ENCODE measurements around the gene JARID2.

The JARID2 gene

DNA sequence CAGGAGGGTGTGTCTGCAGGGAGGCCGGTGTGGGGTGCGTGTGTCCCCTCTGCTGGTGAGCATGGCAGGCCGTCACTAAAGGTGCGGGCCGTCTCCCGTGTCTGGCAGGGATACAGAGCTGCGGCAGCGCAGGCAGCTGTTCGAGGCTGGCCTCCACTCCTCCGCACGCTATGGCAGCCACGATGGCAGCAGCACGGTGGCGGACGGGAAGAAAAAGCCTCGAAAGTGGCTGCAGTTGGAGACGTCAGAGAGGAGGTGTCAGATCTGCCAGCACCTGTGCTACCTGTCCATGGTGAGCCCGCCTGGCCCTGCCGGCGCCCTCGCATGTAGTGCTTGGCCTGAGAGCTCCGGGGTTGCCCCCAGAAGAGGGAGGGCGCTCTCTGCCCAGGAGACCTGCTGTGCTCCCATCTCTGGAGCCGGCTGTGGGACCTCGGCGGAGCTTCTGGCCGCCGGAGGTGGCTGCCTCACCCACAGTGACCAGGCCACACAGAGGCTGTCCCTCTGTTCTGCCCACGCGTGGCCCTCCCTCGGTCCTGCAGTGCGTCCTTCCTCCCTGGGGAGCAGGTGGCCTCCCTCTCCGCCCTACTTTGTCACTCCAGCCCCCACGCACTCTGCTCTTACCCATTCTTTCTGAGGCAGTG is 267.4 kb downstream of the JARID2 start:
- no peak for DNase-seq

GRCh38 chr6:15513801-15514711 is 268.2 kb downstream of the JARID2 start:
- DNase-seq = no peak

- no peak for DNase-seq
These were observed 269.4 kb downstream of the JARID2 start for GRCh38 chr6:15515226-15515625.

DNA sequence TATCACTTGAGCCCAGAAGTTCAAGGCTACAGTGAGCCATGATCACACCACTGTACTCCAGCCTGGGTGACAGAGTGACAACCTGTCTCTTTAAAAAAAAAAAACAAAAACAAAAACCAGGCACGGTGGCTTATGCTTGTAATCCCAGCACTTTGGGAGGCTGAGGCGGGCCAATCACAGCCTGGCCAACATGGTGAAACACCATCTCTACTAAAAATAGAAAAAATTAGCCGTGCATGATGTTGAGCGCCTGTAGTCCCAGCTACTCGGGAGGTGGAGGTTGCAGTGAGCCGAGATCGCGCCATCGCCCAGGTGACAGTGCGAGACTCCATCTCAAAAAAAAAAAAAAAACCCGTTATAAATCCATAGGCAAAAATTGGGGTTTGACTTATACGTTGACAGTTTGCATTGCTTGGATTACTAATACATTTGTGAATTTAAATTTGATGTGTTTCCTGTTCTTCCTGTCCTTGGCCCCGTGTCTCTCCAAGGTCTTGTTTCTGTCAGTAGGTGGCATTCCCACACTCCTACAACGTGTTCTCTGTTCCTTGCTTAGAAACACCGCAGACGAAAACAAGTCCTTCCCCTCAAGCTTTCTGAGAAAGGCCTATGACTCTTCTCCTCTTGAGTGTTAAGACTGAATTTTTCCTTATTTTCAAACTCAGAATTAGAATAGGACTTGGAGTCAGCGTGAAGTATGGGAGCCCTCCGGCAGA is 269.9 kb downstream of the JARID2 start:
- peak in 1 of 2 experiments; percentile 10 for DNase-seq

DNA sequence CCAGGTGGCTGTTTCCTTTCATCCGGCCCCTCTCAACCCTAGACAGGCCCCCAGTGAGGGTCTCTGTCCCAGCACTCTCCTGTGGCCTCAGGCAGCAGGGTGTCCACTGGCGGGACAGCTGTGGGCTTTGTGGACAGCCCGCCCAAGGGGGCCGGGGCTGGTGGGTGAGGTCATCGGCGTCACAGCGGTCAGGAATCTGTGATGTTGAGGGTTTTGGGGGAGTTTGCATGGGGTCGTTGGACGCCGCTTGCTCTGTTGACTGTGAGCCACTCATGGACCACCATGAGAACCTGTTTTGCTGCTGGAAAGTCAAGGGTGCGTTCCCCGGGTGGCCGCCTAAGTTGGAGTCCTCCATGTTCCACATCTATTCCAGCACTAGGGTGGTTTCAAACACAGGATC is 270.5 kb downstream of the JARID2 start:
- no peak for DNase-seq

- no peak for DNase-seq
These were observed 271.2 kb downstream of the JARID2 start for GRCh38 chr6:15516923-15517560.

DNA sequence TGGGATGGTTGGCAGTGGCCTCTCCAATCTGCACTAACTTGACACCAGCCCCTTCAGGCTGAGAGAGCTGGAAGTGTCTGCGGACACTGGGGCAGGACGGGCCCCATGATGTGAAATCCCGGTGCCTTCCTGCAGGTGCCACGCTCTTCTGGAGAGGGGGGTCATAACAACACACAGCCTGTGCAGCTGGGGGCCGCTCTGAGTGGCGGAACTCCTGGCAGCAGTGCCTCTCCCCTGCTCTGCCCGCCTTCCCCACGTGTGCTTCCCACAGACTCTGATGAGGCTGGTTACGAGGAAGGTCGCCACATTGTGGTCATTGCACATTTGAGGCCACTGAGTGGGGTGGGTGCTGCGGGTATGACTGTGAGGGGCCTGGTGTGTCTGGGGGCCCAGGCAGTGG is 271.7 kb downstream of the JARID2 start:
- DNase-seq = no peak

GRCh38 chr6:15518057-15518456 is 272.2 kb downstream of the JARID2 start:
- no peak for DNase-seq

GRCh38 chr6:15518878-15519277 is 273.0 kb downstream of the JARID2 start:
- no peak for DNase-seq

- no peak for DNase-seq
These were observed 273.8 kb downstream of the JARID2 start for GRCh38 chr6:15519681-15520080.

GRCh38 chr6:15520626-15521203 is 274.8 kb downstream of the JARID2 start:
- DNase-seq = no peak

DNA sequence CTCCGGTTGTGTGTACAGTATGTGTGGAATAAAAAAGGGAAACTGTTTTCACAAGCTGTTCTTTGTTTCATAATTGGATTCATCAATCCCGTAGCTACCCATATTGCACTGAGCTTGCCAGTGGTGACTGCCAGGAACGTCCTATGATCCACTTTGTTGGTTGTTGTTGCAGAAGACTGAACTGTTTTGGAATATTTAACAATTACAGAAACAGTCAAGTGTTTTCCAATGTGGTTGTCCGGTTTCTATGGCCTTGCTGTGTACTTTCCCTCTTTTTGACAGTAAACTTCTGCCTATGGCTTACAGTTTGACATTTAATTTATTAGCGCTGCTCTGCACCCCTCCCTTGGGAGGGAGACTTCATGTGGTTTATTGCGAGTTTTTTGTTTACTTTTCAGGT is 275.7 kb downstream of the JARID2 start:
- DNase-seq = no peak

- DNase-seq = no peak
These were observed 276.2 kb downstream of the JARID2 start for GRCh38 chr6:15522026-15522425.

DNA sequence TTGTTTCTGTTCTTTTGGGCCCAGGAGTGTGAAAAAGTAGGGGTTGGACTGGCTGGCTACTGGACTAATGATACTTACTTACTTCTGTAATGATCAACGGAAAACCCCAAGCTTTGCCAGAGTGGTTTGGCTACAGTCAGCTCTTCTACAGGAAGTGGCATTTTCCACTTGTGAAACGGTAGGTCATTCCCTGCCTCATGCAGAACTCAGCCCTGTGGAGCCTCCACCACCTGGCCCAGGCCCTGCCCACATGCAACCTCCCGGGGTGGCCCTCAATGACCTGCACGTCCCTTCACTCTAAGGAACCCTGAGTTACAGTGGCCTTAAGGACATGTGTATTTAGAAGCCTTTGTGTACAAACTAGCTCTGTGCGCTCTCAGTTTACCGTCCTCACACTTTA is 276.6 kb downstream of the JARID2 start:
- DNase-seq = no peak

DNA sequence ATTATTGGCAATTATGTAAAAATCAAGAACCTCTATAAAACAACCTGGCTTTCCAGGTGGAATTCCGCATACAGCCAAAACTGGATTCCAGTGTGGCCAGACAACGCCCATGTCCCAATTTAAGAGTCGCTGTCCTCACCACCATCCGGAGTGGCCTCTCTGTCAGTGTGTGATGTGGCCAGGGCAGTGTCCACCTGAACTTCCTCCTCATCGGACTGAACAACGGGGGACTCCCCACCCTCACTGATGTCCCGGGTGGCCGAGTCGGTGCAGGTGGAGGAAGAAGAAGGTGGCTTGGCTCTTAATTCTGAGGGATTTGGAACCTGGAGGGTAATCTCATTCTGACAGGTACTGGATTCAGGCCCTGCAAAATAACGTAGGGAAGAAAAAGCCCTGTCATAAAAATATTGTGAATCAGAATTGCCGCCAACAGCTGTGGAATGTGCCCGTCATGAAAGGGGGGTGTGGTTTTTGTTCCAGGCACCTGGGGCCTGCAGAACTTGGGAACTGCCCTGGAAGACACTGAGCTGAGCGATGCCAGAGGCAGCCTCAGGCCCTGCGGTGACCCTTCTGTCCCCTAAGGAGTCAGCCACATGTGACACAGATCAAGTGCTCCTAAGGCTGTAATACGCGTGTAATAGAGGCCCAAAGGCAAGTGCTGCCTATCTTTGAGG is 277.1 kb downstream of the JARID2 start:
- no peak for DNase-seq

DNA sequence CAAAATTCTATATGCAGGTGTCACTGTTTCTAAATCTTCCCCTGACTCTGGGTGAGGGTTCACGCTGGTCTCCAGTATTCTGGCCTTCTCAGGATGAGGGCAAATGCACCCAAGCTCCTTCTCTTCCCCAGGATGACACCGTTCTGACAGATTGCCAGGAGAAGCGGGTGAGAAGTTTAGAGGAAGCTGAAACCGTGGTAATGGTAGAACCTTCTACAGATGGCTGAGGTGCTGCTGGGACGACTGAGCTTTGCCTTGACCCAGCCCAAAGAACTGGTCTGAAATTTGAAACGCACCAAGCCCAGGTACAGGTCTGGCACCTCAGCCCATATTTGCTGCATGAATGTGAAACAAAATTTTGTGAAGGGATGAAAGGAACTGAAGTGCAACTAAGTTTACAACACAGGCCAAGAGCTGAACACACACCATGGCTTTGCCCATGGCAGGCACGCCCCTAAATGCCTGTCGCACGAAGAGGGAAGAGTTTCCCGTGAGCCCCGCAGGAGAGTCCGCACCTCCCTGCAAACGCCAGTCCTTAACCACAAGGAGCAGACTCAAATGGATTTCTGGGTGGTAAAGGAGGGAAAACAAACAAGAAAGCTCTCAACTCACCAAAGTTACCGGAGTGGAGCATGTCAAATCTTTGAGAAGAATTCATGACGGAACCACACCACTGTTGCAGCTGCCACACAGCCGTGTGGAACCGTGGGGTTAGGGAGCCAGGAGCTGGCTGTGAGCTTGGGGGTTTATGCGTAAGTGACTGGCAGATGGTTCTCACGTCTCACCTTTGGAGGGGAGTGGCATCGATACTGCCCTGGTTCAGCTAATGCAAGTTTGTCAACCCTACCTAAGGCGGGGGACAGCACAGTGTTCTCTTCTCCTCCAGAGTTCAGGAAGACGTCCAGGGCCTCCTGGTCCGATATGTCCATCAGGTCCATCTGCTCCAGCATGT is 278.1 kb downstream of the JARID2 start:
- DNase-seq = no peak

DNA sequence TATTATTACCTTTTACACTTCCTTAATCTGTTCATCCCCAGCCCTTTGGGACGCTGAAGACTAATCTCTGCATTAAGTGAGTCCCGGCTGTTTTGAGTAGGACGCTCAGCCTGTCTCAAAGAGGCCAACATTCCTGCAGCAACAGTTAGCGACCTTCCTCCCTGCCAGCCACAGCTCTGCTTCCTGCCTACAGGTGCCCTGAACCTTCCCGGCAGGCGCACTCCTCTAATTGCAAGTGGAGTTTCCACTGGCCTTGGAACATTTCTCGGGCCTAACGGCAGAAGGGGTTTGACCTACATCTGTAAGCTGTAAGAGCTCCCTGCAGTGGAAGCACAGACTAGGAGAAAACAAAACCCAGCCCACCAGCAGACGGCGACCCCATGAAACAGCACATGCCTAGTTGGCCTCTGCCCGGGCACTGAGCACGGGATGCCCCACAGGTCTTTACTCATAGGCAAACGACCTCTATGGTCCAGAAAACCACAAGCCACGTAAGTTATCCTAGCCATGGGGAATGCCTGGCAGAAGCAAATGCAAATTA is 279.1 kb downstream of the JARID2 start:
- DNase-seq = no peak

- DNase-seq = no peak
These were observed 280.4 kb downstream of the JARID2 start for GRCh38 chr6:15526212-15526701.

- DNase-seq = no peak
These were observed 282.2 kb downstream of the JARID2 start for GRCh38 chr6:15527838-15528617.

DNA sequence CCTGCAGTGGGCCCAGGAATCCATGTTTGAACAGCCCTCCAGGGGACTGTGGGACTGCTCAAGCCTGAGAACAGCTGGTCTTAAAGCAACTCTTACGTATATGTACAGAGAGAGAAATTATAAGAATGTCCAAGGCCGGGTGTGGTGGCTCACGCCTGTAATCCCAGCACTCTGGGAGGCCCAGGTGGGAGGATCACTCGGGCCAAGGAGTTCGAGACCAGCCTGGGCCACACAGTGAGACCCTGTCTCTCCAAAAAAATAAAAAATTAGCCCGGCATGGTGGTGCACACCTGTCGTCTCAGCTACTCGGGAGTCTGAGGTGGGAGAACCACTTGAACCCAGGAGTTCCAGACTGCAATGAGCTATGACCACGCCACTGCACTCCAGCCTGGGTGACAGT is 283.0 kb downstream of the JARID2 start:
- DNase-seq = no peak
